ENCODE results near the gene FAM117A. TPM values are rescaled to one million over a fixed set of nuclear protein-coding genes. Genes with fewer than 3 reads are reported as not detected.
A peak's percentile ranks its signal among the peaks of the same experiment; 100 is the strongest.
"Not testable (repeated sequence)": the region's sequence is repeated elsewhere in the genome, so short reads cannot be mapped to it uniquely, and the experiment has no call there.

Gene FAM117A
- total RNA-seq, 1 donor from 2014 or later: 4.9 TPM

DNA sequence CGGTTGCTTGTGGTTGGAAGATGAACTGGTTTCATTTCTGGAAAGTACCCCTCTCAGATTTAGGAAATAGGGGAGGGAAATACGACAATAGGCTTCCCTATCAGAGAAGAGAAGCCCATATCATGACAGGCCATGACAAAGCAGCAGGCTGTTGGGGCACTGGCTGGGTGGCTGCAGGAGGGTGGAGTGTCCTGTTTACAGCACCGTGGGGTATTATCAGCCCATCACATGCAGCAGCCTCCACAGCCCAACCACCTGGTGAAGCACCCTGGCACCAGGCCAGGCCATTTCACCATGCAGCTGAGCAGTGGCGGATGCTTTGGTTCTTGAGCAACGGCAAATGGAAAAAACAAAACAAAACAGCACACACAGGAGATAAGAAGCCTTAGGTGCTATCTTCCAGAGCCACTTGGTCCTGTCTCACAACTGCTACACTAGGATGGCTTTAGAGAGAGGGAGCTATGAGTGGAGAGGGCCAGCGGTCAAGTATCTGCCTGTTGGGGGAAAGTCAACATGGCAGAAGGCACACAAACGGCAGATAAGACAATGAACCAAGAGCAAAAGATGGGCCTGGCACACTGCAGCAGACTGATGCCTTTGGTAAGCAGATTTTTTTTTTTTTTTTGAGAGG is 24.2 kb downstream of the FAM117A start:
- DNase-seq: peak; percentile 32

DNA sequence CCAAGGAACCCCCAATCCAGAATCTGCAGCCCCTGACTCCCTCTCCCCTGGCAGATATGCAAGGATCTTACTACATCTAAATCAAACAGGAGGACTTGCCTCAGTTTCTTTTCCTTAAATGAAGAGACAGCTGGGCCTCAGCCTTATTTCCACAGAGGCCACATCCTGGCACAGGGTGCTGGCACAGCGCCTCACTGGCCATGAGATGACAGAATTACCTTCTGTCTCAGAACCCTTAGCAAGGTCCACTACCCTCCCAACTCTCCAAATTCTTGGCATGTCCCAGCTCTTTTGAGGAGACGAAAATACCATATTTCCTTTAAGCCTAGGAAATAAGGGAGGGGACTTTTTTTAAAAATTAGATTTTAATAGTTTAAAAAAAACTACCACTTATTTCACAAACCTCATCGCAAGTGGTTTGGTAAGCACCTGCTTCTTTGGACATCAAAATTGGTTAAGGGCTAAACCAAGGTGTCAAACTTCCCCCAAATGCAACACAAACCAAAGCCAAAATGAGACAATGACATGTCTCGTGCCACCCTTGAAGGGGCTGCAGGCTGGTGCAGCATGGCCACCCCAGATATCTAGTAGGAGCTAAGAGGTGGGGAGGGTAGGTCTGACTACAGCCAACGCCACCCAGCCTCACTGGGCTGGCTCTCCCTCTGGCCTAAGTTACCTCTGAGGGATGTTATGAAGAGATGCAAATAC is 25.3 kb downstream of the FAM117A start:
- DNase-seq: no peak

DNA sequence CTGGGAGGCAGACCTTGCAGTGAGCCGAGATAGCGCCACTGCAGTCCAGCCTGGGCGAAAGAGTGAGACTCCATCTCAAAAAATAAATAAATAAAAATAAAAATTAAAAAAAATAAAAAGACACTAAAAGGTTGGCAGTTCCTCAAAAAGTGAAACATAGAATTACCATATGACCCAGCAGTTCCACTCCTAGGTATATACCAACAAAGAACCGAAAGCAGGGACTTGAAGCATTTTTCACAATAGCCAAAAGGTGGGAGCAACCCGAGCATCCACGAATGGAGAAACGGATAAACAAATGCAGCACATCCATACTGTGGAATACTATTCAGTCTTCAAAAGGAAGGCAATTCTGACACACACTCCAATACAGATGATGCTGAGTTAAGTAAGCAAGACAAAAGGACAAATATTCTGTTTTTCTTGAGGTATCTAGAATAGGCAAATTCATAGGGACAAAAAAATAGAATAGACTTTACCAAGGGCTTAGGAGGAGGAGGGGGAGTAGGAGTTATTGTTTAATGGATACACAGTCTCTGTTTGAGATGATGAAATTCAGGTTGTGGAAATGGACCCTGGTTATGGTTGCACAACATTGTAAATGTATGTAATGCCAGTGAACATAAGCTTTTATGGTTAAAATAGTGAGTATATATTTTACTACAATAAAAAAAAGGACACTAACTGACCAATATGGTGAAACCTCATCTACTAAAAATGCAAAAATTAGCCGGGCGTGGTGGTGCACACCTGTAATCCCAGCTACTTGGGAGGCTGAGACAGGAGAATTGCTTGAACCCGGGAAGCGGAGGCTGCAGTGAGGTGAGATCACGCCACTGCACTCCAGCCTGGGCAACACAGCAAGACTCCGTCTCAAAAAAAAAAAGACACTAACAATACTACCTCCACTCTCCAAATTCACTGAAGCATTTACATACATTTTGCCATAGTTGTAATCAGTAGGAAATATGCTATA is 29.1 kb downstream of the FAM117A start:
- no peak for DNase-seq

DNA sequence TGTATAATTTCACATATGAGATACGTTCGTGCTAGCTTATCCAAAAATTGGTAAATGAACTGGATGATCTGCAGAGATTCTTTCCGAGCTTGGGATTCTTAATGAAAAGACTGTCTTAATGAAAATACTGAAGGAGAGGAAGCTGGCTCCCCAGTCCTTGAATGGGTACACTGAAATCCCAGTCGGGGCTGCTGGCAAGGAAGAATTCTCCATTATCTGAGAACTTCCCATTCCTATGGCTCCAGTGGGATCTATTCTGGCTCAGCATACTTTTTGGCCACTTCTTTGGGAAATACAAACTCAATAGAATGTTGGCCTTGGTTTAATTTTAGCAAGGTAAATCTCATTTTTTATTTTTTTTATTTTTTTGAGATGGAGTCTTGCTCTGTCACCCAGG is 32.5 kb downstream of the FAM117A start:
- DNase-seq: no peak

DNA sequence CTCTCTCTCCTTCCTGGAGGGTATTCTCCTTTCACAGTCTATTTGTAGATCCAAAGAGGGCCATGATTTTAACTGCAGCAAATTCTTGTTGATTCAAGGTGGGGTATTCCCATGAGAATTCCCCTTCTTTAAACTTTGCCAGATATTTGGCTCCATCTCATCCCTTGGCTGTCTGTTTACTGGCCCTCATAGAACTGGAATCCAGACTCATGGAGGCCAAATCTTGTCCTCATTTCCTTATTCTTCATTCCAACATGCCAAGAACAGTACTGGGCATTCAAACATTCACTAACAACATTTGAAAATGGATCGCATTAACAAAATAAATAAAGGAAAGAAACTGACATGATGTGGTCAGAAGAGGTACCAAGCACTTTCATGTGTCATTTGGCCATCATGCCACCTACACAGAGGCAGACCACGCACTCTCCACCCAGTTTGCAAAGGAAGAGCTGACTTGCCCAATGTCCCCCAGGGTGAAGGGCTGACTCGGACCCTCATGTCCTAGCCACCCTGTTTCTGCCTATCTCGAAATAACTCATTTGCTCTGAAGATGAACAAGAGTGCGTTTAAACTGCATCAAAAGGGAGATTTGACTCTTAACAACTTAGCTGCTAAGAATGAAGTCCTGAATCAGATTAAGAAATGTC is 33.0 kb downstream of the FAM117A start:
- DNase-seq: no peak

DNA sequence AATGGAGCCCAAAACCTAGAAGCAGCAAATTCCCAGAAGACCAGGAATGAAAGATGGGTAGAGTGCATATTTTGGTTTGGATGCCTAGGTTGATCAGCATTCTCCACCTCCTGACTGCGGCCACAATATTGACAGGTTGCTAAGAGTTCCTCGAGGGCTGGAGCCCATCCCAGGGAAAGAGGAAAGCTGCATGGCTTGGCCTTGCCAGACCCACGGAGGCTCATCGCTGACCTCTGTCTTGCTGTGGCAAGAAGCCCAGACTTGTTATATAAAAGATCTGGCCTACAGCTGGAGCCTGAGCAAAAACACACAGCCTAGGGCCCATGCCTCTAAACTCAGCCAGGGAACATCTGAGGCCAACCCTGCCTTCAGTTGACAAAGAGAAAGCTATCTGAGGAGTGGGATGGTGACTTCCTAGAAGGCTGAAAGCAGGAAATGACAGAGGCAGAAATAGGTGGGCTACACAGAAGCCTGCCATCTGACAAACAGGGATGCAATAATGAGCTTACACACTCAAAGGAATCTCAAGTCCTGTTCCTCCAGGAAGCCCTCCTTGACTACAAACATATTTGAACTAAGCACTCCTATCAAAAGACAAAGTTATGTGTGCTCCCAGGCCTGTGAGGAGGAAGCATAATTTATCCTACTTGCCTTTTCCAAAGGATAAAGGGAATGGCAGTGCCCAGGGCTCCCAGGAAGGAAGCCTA is 33.7 kb downstream of the FAM117A start:
- peak; percentile 81 for DNase-seq

DNA sequence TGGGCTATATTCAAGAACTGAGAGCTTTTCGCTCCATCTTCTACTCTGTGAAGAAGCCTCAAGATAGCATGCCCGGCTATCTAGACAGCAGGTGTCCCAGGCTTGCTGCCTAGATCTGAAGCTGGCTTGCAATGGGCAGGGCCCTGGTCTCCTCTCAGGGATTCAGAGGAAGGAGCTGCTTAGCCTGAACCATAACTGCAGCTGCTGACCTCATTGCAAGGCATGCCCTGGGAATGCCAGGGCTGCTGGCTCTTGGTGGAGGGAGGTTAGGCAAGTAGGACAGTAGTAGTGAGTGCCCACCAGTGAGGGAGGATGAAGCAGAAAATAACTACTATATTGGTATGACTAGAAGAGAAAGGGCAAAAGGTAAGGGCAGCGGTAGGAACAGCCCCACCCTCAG is 34.9 kb downstream of the FAM117A start:
- no peak for DNase-seq

DNA sequence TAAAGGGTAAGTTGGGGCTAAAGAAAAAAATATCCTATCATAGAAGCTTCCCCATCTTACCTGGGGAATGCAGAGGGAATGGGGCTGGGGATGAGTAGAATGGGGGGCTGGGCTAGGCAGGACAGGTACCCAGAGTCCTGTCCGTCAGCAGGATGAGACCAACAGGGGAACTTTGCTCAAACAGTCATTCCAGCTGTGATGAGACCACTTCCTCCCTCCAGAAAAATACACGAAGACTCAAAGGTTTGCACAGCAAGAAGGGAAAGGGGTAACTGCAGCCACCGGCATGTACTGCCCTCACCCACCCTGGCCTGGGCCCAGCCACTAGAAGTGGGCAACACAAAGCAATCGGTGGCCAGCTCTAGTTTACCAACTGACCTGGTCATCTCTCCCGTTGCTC is 35.5 kb downstream of the FAM117A start:
- DNase-seq: no peak

DNA sequence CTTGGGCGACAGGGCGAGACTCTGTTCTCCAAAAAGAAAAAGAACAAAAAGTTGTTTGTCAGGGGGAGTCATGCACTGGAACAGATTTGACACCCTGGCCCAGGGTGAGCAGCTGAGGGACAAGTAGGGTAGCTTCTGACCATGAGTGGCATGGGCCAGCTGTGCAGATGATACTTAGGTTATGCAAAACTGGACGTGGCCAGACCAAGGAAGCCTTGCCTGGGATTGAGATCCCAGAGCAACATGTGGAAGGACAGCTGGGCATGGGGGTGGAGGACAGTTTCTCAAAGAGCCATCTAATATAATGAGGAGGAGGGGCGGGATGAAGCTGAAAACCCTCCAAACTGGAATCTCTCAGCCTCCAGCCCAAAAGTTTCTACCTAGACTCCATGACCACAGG is 36.6 kb downstream of the FAM117A start:
- peak; percentile 29 for DNase-seq

DNA sequence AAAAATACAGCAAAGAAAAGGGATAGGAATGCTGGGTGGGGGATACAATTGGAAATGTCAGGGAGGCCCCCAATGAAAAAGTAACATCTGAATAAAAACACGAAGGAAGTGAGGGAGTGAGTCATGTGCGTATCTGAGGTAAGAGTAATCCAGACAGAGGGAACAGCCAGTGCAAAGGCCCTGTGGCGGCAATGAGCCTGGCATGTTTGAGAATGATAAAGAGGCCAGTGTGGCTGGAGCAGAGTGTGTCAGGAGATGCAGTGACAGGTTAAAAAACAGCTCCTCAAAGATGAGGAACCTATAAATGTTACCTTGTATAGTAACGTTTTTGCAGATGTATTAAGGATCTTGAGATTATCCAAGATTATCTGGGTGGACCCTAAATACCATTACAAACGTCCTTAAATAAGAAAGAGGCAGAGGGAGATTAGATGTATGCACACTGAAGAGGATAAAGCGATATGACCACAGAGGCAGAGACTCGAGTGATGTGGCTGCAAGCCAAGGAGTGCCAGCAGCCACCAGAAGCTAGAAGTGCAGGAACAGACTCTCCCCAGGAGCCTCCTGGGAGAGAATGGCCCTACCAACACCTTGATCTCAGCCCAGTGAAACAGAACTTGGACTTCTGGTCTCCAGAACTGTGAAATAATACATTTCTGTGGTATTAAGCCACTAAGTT is 38.3 kb downstream of the FAM117A start:
- DNase-seq: no peak

DNA sequence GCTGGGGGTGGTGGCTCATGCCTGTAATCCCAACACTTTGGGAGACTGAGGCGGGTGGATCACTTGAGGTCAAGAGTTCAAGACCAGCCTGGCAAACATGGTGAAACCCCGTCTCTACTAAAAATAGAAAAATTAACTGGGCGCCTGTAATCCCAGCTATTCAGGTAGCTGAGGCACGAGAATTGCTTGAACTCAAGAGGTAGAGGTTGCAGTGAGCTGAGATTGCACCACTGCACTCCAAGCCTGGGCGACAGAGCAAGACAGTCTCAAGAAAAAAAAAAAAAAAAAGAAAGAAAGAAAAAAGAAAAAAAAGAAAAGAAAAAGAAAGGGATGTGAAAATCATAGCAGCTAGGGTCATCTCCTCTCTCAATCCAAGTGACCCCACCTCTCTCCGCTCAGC is 39.4 kb downstream of the FAM117A start:
- not testable (repeated sequence) for DNase-seq

DNA sequence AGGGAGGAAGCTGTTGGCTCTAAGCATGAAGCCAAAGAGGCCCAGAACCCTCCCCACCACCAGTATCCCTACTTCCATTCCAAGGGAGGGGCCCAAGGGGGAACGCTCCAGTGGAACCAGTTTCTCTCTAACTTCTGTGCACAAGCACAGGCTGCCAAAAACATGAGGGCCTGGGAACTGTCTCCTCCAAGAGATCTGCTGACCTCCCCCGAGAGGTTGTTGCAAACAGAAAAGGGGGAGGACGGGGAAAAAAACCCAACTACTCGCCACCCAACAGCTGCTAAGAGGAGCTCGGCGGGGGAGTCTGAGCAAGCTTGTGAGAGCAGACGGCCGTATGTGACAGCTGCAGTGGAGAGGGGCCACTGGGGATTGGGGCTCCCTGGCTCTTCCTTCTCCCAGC is 40.5 kb downstream of the FAM117A start:
- DNase-seq: peak; percentile 53

DNA sequence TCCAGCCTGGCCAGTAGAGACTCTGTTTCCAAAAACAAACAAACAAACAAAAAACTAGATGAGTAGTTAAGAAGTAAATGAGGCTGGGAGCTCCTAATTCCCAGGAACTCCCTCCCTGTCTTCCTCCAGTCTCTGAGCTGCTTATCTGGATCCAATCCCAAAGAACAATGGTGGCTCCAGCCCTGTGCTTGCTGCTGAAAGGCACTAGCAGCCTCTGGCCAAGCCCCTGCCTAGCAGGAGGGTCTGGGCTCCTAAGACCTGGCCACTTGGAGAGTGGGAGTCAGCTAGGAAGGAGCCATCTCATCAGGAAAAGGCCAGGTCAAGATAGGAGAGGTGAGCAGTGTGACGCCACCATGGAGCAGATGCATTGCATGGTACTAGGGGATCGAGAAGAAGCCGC is 41.9 kb downstream of the FAM117A start:
- DNase-seq: no peak

DNA sequence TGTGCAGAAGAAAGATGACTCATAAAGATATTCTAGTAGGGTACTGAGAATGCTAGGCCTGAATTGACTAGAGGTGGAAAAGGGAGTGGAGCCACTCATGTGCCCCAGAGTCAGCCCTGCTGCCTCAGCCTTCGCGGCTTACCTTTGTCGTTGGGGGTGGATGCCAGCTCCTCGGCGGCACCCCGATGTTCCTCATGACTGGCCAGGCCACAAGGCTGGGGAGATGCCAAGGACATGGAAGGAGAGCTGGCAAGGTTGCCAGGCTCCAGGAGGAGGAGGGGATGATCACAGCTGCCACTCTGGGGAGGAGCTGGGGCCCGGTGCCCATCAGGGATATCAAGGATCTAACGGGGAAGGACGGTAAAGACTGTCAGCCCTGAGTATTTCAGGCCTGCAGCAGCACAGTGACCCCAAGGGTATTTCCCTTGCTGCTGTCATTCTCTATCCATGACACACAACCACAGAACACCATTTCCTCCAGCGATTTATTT is 46.5 kb downstream of the FAM117A start:
- no peak for DNase-seq

DNA sequence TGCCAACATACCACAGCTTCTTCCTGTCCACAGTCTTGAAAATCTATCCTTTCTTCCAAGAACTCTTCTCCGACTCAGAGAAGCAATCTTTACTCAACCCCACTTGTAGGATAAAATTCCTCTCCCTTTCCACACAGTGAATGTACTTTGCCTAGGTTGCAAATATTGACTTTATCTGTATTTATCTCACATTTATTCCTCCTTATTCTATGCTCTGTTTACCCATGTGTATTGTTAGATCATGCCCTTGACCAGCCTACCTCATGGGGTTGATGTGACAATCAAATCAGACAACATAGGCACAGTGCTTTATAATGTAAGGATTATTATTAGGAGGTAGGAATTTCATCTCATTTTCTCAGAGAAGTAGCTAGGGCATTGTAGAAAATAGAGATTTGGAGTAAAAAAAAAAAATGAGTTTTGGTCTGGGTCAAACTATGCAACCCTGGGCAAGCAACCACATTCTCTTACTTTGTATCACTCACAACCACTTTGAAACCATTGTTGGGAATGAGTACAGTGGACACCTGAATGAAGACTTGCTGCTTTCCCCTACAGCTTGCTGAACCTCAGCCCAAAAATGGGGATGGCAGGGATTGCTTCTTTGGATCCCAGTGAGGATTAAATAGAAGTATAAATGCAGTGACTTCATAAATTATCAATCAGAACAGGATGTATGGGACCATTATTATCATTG is 47.1 kb downstream of the FAM117A start:
- no peak for DNase-seq

DNA sequence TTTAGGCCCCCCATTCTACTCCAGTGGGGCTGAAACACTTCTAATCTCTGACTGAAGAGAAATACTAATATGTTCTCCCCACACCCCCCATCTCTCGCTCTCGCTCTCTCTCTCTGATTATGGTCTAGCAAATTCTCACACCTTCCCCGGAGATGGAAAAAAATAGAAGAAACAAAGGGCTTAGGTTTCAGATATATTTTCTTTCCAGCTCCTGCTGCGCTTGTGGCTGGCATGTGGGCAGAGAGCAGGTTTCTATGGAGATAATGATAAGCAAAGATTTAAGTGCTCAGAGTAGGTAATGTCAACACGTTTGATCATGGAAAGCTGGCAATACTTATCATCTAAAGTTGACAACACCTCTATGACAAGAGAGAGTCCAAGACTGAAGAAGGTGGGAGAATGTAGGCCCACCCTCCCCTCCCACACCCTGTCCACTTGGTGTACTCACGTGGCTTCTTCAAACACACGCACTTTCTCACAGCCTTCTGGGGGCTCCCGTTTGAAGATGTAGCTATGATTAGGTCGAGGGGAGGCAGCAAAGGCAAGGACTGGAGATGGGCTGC is 48.1 kb downstream of the FAM117A start:
- no peak for DNase-seq

DNA sequence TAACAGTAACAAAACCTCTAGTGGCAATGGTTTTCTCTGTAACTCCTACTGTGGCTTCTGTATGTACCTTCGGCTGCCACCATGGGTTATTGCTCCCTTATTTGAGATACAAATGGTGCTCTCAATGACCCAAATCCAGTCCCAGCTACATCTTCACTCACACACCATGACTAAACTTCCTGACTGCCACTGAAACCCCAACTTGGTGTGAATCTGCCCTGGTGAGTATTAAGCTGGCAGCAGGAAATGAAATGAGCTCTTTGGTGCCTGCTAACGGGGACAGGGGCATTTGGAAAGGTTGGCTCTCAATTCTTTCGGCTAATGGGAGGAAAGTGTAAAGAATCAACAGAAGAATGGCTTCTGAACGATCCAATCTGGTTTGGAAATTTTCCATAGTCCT is 48.7 kb downstream of the FAM117A start:
- no peak for DNase-seq

DNA sequence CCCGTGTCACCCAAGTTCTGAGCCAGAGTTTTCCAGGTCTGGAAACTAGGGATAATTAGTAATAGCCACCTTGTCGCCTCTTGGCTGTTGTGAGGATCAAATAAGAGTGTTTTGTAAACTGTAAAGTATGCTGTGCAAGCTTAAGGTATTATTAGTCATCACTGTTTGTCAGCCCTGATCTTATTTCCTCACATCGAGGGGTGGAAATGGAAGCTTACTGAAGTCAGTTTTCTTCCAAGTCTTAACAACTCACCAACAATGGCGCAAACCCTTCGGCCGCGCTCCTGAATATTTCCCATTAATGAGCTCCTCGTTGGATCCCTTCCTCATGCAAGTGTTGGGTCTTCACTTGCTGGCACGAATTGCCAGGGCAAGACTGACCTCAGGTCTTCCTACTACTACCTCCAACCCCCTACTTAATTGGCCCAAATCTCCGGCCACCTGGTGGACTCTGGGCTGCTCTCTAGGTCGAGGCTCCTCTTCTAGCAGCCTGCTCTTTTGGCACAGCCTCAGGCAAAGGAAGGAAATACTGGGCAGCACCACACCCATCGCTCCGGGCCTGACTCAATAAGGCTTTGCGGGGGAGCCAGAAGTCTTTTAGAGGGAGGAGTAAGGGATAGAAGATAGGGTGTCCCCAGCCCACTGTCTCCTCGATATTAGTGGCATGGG is 55.3 kb downstream of the FAM117A start:
- DNase-seq: no peak
